Adrenal gland (tissue), 12 donors: ENCODE data around the gene SPAM1. TPM values are rescaled to one million over a fixed set of nuclear protein-coding genes. Genes with fewer than 3 reads are reported as not detected.
"Not testable (repeated sequence)": the region's sequence is repeated elsewhere in the genome, so short reads cannot be mapped to it uniquely, and the experiment has no call there.

Source experiments
- DNase-seq, 7 donors: peaks; one replicate each; pipeline ENCODE4 v3.0.0-alpha.2; 2019 to 2020
- H3K27ac ChIP-seq, 5 donors: fragments of 200-600 bp; sonication (generic) in 4 of 5; 1 replicate in 3 of 5; 2 replicates in 2 of 5; pipeline versions ENCODE4 v1.5.1 to v1.8.0; 2016 to 2020; ENCODE audit warnings: mild to moderate bottlenecking in 1 of 5
- H3K27me3 ChIP-seq: fragments of 200-600 bp; 2 replicates; pipeline ENCODE4 v1.8.0; 2021
- H3K36me3 ChIP-seq, 2 donors: fragments of 200-600 bp; replicated peaks in 1 of 2; 1 replicate in 1 of 2; 2 replicates in 1 of 2; pipeline versions ENCODE4 v1.5.1 to v1.8.0; 2018 to 2022
- H3K4me1 ChIP-seq, 2 donors: fragments of 200-600 bp; replicated peaks in 1 of 2; 1 replicate in 1 of 2; 2 replicates in 1 of 2; pipeline versions ENCODE4 v1.5.1 to v1.8.0; 2018 to 2021
- H3K4me3 ChIP-seq, 4 donors: fragments of 200-600 bp; sonication (generic) in 3 of 4; one replicate each; pipeline ENCODE4 v1.5.1; 2016 to 2018
- H3K9me3 ChIP-seq, 3 donors: fragments of 200-600 bp; sonication (generic) in 1 of 3; replicated peaks in 1 of 3; 1 replicate in 2 of 3; 2 replicates in 1 of 3; pipeline versions ENCODE4 v1.5.1 to v1.8.0; 2016 to 2021
- CTCF ChIP-seq, 6 experiments: fragments of 450-650 bp in 4 of 6; fragments of 200-600 bp in 2 of 6; sonication (generic) in 1 of 6; IDR thresholded peaks; 1 replicate in 5 of 6; 2 replicates in 1 of 6; pipeline versions ENCODE4 v1.5.1 to v1.8.0; 2016 to 2021; ENCODE audit warnings: antibody characterized with exemption in 6 of 6, mild to moderate bottlenecking in 2 of 6, moderate library complexity in 1 of 6
- POLR2A ChIP-seq, 2 donors: fragments of 450-650 bp; IDR thresholded peaks; one replicate each; pipeline ENCODE4 v1.6.1; 2017; ENCODE audit warnings: antibody characterized with exemption in 2 of 2, mild to moderate bottlenecking in 2 of 2, moderate library complexity in 1 of 2
- WGBS, 4 donors: extraction: QIAGEN DNeasy Blood & Tissue Kit in 2 of 4; methylation state at CpG; one replicate each; pipeline versions ENCODE4 v1.1.5 to v1.1.7; 2013 to 2017; 5-methylcytosine and 5-hydroxymethylcytosine counted together
- intact Hi-C, 2 donors: fragments of 100-400 bp; cut with DNase I; formaldehyde crosslinking; loops; one replicate each; pipeline versions ENCODE4 v1.14.1 to v1.15.0; 2022 to 2023
- polyA plus RNA-seq, 3 donors: library from polyadenylated mRNA; stranded (reverse); fragments of 200-250 nt in 2 of 3; fragments of 350-450 nt in 1 of 3; fragmentation: Illumina TruSeq in 1 of 3; extraction: RNeasy Lipid Tissue Mini Kit (QIAGEN cat#74804) in 1 of 3; gene quantifications; one replicate each; pipeline ENCODE4 v1.2.3, GENCODE V29; 2013 to 2014
- total RNA-seq, 9 donors: library from RNA; depleted of rRNA in 4 of 9; stranded (reverse); fragments of >200 nt in 4 of 9; fragments of 120-200 nt in 1 of 9; fragmentation: NEBNext Ultra II Directional in 1 of 9; extraction: Animal tissue kit (Norgen Biotek cat#: 25700) in 1 of 9; gene quantifications; one replicate each; pipeline versions ENCODE4 v1.1.0 to v1.2.4, GENCODE V29; 2013 to 2023
- donor health status: healthy with polysubstance abuse.
- donor health status: Bipolar disorder and iron deficiency.
- donor health status: DM: yes; HTN: yes; CAD: no.
- donor health status: DM: no; HTN: no; CAD: no.
- donor health status: DM: no; HTN: no; CAD: no.
- donor health status: DM: yes; HTN: yes; CAD: no.

SPAM1 gene
- total and polyA plus RNA-seq, 12 donors, result not detected

- TF ChIP-seq POLR2A (IDR thresholded peaks at IDR 0.05) (no peak), CTCF (IDR thresholded peaks at IDR 0.05) (no peak)
- Histone ChIP-seq H3K27ac (no peak overlapping the region), H3K4me1 (no peaks in the 10 kb centered on the region), H3K36me3 (no peaks in the 10 kb centered on the region), H3K9me3 (no peaks in the 10 kb centered on the region), H3K27me3 (no peaks in the 10 kb centered on the region), H3K4me3 (no peak overlapping the region)
- DNase-seq, result no peak
- intact Hi-C loops, result no loop called here
These were observed 41.9 kb upstream of the SPAM1 start for GRCh38 chr7:123883154-123883553.

DNA sequence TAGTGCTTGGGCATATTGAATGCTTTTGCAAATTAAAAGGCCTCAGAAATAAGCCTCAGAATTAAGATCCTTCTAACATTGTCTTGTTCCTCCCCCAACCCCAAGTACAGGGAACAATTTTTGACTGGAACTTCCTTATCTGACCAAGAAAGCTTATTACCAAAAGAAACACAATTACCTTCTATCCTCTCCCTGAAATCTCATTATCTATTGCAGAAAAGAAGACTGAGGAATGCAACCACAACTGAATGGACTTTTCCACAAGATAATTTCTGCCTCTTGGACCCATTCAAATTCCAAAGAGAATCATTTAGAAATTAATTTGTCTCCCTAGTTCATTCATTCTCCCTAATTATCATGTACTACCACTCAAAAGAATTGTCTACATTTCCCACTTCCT, 36.8 kb upstream of the SPAM1 start:
- Histone ChIP-seq H3K27ac (no peak overlapping the region), H3K9me3 (no peaks in the 10 kb centered on the region), H3K27me3 (no peaks in the 10 kb centered on the region), H3K4me3 (no peak overlapping the region), H3K36me3 (no peaks in the 10 kb centered on the region), H3K4me1 (no peaks in the 10 kb centered on the region)
- TF ChIP-seq CTCF (IDR thresholded peaks at IDR 0.05) (no peak), POLR2A (IDR thresholded peaks at IDR 0.05) (no peak)
- intact Hi-C loops, result no loop called here
- DNase-seq, result no peak

DNA sequence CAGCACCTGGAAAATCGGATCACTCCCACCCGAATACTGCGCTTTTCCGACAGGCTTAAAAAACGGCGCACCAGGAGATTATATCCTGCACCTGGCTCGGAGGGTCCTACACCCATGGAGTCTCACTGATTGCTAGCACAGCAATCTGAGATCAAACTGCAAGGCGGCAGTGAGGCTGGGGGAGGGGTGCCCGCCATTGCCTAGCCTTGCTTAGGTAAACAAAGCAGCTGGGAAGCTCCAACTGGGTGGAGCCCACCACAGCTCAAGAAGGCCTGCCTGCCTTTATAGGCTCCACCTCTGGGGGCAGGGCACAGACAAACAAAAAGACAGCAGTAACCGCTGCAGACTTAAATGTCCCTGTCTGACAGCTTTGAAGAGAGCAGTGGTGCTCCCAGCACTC, 30.3 kb upstream of the SPAM1 start:
- H3K27me3 ChIP-seq, intact Hi-C loops, DNase-seq, H3K4me3 ChIP-seq, H3K27ac ChIP-seq, H3K9me3 ChIP-seq, H3K4me1 ChIP-seq, H3K36me3 ChIP-seq: not testable (repeated sequence)
- WGBS, 4 donors, result 86 to 95% (median 92%) methylated on average over 7 to 10 of the region's 10 CpGs

- Histone ChIP-seq H3K4me1 (no peaks in the 10 kb centered on the region), H3K4me3 (no peak overlapping the region), H3K27me3 (no peaks in the 10 kb centered on the region), H3K36me3 (no peaks in the 10 kb centered on the region), H3K27ac (no peak overlapping the region), H3K9me3 (no peaks in the 10 kb centered on the region)
- intact Hi-C loops, result no loop called here
- WGBS, 4 donors, result 54 to 83% (median 73%) methylated on average over 1 of the region's 1 CpG
- no peak for DNase-seq
- TF ChIP-seq CTCF (IDR thresholded peaks at IDR 0.05) (no peak), POLR2A (IDR thresholded peaks at IDR 0.05) (no peak)
These were observed 23.9 kb upstream of the SPAM1 start for GRCh38 chr7:123901101-123901500.

DNA sequence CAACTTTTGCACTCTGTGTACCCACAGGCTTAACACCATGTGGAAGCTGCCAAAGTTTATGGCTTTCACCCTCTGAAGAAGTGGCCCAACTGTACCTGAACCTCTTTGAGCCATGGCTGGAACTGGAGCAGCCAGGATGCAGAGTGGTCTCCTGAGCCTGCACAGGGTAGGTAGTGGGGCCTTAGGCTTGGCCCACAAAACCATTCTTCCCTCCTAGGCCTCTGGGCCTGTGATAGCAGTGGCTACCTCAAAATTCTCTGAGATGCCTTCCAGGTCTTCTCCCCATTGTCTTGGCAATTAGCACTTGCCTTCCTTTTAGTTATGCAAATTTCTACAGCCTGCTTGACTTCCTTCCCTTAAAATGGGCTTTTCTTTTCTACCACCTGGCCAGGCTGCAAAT, 19.3 kb upstream of the SPAM1 start:
- no peaks in the 10 kb centered on the region for H3K9me3 ChIP-seq
- no peaks in the 10 kb centered on the region for H3K4me1 ChIP-seq
- DNase-seq, result no peak
- no peak overlapping the region for H3K27ac ChIP-seq
- H3K27me3 ChIP-seq, result no peaks in the 10 kb centered on the region
- no peaks in the 10 kb centered on the region for H3K36me3 ChIP-seq
- H3K4me3 ChIP-seq, result no peak overlapping the region
- intact Hi-C loops, result no loop called here
- TF ChIP-seq POLR2A (IDR thresholded peaks at IDR 0.05) (no peak), CTCF (IDR thresholded peaks at IDR 0.05) (no peak)
